ENCODE results near the gene KNSTRN. TPM values are rescaled to one million over a fixed set of nuclear protein-coding genes. Genes with fewer than 3 reads are reported as not detected.

Gene KNSTRN
- total and polyA plus RNA-seq, 2 donors (not counting 3 experiments of a cell fraction or from before 2014, with no cell fraction given) = 24.4 to 61.4 TPM

- CTCF ChIA-PET = interaction anchor here (1.8 to 9.1 kb wide), 8 partner anchors 10 to 85 kb away, joined by 6 to 287 read pairs (median 40); partner anchors contain the start of genes ANKRD63, DISP2 and INAFM2
- H3K79me2 ChIP-seq (ENCODE audit: control insufficient read depth, insufficient read depth, low read length) = peaks cover 11% of the 10 kb centered on the region
- POLR2A ChIA-PET = no interaction called here
Observed at GRCh38 chr15:40336744-40337122, 45.8 kb upstream of the KNSTRN start.

More at GRCh38 chr15:40336744-40337122, 45.8 kb upstream of the KNSTRN start:
- peaks cover 62% of the 10 kb centered on the region for H3K4me1 ChIP-seq (ENCODE audit: control insufficient read depth, extremely low read depth, insufficient read depth, low read length)
- TF ChIP-seq JUN (IDR thresholded peaks at IDR 0.05; ENCODE audit: borderline replicate concordance, insufficient read depth, insufficient read length, low read depth) (no peak), POLR2AphosphoS5 (IDR thresholded peaks at IDR 0.05; ENCODE audit: insufficient read depth, low read depth, low read length) (no peak), POLR2A (IDR thresholded peaks at IDR 0.05; ENCODE audit: low read depth, low read length) (no peak), MAX (IDR thresholded peaks at IDR 0.05; ENCODE audit: insufficient read depth, insufficient read length) (no peak), MYC (IDR thresholded peaks at IDR 0.05; ENCODE audit: low read depth, low read length) (no peak), GATA2 (IDR thresholded peaks at IDR 0.05; ENCODE audit: insufficient read depth, insufficient read length, low read depth, low read length) (no peak), FOS (IDR thresholded peaks at IDR 0.05; ENCODE audit: borderline replicate concordance, insufficient read depth, low read length) (no peak), CTCF (IDR thresholded peaks at IDR 0.05; ENCODE audit: extremely low read depth in 1 of 2, insufficient read depth in 1 of 2, low read depth in 1 of 2, low read length in 2 of 2) (no peak), EZH2 (IDR thresholded peaks at IDR 0.05; ENCODE audit: borderline replicate concordance, low read depth, low read length, severe bottlenecking) (no peak)
- no TSS peak for BruUV-seq (replicated peaks)
- H4K20me1 ChIP-seq (replicated peaks; ENCODE audit: control insufficient read depth, extremely low read depth, insufficient read depth, low read length) = no peaks in the 10 kb centered on the region
- no peaks in the 10 kb centered on the region for H3K9me3 ChIP-seq (replicated peaks; ENCODE audit: control insufficient read depth, insufficient read depth, low read length)
- H3K9ac ChIP-seq (replicated peaks; ENCODE audit: extremely low read depth, insufficient read depth, low read length) = no peak overlapping the region
- dilution Hi-C loops (cut with MboI; ENCODE audit: extremely low pct_ligation_motif_present, low sequenced_read_pairs) = no loop called here
- H3K27ac ChIP-seq (ENCODE audit: insufficient read depth, low read depth, low read length) = no peak overlapping the region
- H3K36me3 ChIP-seq (ENCODE audit: control insufficient read depth in 2 of 2, extremely low read depth in 1 of 2, insufficient read depth in 2 of 2, low read length in 2 of 2) = peaks cover 0 to 8% of the 10 kb centered on the region in 2 experiments
- no peaks in the 10 kb centered on the region for H3K27me3 ChIP-seq (ENCODE audit: control insufficient read depth in 2 of 2, insufficient read depth in 2 of 2, low read length in 2 of 2)
- FAIRE-seq = peak; percentile 35
- intact Hi-C loops (cut with micrococcal nuclease) = no loop called here
- no peak overlapping the region for H3K4me3 ChIP-seq (replicated peaks in 1 of 3; ENCODE audit: insufficient read depth in 1 of 3, low read depth in 1 of 3, low read length in 3 of 3)
- no peak overlapping the region for H2AFZ ChIP-seq (ENCODE audit: low read depth, low read length)
- no peaks in the 10 kb centered on the region for H3K9me1 ChIP-seq (replicated peaks; ENCODE audit: control insufficient read depth, extremely low read depth, insufficient read depth, low read length)
- no peak overlapping the region for H3K4me2 ChIP-seq (ENCODE audit: insufficient read depth, low read length)
- DNase-seq (ENCODE audit: low read depth, low spot score) = no peak
